GM11168 (cell line): ENCODE results near the gene PLEKHG2.

Experiments
- in situ Hi-C: fragments of 300-500 bp; cut with MboI; formaldehyde crosslinking; loops from one replicate; pipeline ENCODE4 v1.12.0; 2022; ENCODE audit warnings: low sequenced_read_pairs; ENCODE audit not compliant: unreplicated experiment

Gene PLEKHG2

GRCh38 chr19:39405261-39405957 lies 7.1 kb upstream of the PLEKHG2 start:
- in situ Hi-C loops: no loop called here

GRCh38 chr19:39405958-39406655 lies 6.4 kb upstream of the PLEKHG2 start:
- in situ Hi-C loops: no loop called here

GRCh38 chr19:39406656-39407409 lies 5.6 kb upstream of the PLEKHG2 start, which contains the start of gene ZFP36:
Gene ZFP36, plus strand, starts transcription at chr19:39406847. Its CDS starts 58 bp downstream, at chr19:39406905.
- in situ Hi-C loops: no loop called here

GRCh38 chr19:39407410-39407659 lies 5.1 kb upstream of the PLEKHG2 start:
- in situ Hi-C loops: no loop called here

- in situ Hi-C loops: no loop called here
Observed at GRCh38 chr19:39407660-39408391, 4.6 kb upstream of the PLEKHG2 start.

DNA sequence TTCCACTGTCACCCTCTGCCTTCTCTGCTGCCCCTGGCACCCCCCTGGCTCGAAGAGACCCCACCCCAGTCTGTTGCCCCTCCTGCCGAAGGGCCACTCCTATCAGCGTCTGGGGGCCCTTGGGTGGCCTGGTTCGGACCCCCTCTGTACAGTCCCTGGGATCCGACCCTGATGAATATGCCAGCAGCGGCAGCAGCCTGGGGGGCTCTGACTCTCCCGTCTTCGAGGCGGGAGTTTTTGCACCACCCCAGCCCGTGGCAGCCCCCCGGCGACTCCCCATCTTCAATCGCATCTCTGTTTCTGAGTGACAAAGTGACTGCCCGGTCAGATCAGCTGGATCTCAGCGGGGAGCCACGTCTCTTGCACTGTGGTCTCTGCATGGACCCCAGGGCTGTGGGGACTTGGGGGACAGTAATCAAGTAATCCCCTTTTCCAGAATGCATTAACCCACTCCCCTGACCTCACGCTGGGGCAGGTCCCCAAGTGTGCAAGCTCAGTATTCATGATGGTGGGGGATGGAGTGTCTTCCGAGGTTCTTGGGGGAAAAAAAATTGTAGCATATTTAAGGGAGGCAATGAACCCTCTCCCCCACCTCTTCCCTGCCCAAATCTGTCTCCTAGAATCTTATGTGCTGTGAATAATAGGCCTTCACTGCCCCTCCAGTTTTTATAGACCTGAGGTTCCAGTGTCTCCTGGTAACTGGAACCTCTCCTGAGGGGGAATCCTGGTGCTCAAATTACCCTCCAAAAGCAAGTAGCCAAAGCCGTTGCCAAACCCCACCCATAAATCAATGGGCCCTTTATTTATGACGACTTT lies 3.9 kb upstream of the PLEKHG2 start:
- in situ Hi-C loops: no loop called here

DNA sequence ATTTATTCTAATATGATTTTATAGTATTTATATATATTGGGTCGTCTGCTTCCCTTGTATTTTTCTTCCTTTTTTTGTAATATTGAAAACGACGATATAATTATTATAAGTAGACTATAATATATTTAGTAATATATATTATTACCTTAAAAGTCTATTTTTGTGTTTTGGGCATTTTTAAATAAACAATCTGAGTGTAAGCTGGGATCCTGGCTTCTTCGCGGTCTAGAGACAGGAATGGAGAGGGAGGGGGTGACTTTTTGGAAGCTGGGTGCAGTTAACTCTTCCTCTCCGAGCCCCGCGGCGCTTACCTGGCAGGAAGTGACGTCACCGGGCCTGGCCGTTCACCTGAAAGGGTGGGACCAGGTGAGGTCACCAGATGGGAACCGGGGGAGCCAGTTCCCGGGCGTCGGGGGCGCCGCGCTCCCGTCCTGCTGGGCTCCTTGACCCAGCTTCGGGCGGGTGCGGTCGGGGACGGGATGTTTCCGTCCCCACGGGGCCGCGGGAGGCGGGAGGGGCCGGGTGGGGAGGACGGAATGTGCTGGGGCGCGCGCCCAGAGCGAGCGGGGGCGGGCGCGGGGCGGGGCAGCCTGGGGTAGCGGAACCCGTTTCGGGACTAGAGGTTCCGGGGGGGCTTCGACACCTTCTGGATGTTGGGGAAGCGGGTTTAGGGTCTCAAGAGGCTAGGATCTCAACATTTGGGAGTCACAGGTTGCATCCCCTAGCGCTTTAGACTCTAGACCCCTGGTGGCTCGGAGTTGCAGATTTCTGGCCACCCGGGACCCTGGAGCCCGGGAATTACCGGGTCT lies 3.1 kb upstream of the PLEKHG2 start:
- in situ Hi-C loops: no loop called here

DNA sequence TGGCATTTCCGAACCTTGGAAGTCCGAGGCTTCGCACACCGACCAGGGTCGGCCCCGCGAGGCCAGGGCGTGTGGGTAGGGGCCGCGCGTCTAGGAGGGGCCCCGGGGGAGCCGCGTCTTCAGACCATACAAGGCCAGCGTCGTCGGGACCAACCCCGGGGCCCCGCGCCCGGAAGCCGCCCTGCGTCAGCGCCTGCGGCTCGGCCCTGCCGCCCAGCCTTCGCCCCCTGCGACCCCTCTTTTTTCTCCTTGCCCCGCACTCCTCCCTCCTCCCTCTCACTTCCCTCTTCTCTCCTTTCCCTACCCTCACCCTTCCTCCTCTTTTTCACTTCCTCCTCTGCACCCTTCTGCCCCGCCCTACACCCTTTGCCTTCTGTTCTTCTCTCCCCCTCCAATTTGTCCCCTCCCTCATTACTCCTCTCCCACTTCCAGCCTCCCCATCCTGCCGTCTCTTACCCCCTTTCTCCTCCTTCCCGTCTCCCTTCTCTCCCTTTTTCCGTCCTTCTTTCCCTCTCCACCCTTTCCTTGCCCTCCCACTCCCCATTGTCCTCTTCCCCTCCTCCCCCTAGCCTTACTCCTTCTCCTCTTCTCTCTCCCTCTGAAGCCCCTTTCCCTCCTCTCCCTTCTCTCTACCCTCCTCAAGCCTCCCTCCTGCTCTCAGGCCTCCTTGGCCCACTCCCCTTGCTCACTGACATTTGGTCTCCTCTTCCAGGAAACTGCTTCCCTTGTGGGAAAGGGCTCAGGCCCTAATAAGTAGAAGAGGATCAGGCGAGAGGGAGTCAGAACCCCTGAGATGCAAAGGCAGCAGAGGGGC lies 2.2 kb upstream of the PLEKHG2 start:
- in situ Hi-C loops: no loop called here

DNA sequence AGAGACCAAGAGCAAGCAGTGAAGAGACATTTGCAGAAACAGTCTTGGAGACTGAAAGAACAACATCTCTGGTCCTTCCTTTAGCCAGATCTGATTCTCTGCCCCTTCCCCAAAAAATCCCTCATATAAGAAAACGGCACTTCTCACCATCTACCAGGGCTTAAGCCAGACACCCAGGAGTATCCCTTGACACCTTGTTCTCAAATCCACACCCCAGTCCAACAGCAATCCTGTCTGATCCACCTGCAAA lies 1.7 kb upstream of the PLEKHG2 start:
- in situ Hi-C loops: no loop called here

DNA sequence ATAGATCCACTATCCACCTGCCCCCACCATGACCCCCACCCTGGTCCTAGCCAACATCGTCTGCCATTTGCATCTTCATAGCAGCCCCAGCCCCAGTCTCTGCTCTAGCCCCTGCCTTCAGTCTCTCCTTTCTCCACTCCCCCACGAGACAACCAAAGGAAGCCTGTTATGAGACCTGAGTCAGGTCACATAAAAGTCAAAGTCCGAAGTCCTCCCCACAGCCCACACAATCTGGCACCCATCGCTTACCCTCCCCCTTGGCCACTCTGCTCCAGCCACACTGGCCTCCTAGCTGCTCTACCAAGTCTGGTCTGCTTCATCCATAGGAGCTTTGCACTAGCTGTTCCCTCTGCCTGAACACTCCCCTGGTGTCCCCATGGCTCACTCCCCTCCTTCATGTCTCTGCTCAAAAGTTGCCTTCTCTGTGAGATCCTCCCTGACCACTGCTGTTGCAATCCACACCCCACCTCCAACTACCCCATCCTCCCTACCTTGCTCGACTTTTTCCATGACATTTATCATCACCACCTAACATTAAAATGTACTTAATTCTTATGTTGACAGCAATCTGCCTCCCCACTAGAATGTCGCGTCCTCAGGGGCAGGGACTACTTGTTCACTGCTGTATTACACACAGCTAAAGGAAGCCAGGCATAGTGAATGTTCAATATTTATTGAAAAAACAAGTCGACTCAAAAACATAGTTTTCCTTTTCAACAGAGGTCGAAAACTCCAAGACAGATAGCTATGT lies 1.2 kb upstream of the PLEKHG2 start:
- in situ Hi-C loops: no loop called here

DNA sequence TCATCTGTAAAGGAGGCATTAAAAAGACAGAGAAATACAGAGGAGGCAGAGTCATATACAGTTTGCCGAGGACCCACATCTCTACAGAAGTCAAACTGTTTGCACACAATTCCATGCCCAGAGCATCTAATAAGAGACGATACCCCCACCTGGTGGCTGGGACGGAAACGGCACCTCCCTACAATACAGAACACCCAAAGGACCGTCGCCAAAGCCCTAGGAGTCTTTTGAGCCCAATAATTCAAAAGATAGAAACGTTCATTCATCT lies 703 bp upstream of the PLEKHG2 start:
- in situ Hi-C loops: no loop called here

DNA sequence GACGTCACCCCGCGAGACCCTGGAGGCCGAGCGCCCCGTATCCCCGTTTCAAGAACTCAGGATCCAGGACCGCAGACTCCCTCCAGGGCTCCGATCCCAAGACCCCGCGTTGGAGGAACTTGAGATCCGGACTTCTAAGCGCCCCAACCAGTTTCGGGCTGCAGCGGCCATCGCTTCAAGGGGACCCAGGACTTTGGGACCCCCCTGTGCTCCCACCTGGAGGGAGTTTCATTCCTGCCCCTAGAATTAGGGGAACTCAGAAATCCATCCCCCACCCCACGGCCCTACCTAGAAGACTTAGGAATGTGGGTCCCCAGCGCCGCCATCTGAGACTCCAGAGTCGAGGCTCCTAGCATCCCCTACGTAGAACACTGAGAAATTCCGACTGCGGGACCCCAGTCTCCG lies 400 bp downstream of the PLEKHG2 start:
- in situ Hi-C loops: no loop called here

- in situ Hi-C loops: no loop called here
Observed at GRCh38 chr19:39413272-39413910, 922 bp downstream of the PLEKHG2 start.

DNA sequence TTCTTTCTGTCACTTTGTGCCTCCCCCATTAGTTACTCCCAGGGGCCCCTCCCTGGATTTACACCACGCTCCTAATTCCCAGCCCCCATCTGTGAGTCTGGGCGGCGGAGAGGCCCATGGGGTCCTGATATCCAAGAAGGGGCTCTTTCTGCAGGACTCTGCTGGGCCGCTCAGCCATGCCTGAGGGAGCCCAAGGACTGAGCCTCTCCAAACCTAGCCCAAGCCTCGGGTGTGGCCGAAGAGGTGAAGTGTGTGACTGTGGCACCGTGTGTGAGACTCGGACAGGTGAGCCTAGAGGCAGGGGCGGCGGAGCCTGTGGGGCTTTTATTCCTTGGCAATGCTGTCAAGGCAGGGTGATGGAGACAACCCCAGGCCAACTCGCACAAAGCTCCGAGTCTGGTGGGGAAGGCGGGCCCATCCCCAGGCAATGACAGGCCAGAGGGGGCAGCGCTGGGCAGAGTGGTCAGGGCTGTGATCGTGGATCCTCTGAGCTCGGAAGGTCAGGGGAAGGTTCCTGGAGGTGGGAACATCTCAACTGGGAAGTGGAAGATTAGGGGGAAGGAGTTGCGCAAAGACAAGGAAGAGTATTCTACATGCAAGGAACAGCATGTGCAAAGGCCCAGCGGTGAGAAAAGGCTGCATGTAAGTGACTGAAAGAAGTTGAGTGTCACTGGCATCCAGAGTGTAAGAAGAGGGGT lies 1.6 kb downstream of the PLEKHG2 start:
- in situ Hi-C loops: no loop called here

GRCh38 chr19:39415111-39416046 lies 2.9 kb downstream of the PLEKHG2 start:
- in situ Hi-C loops: no loop called here
